ENCODE results near the gene POU3F2.

Gene POU3F2

DNA sequence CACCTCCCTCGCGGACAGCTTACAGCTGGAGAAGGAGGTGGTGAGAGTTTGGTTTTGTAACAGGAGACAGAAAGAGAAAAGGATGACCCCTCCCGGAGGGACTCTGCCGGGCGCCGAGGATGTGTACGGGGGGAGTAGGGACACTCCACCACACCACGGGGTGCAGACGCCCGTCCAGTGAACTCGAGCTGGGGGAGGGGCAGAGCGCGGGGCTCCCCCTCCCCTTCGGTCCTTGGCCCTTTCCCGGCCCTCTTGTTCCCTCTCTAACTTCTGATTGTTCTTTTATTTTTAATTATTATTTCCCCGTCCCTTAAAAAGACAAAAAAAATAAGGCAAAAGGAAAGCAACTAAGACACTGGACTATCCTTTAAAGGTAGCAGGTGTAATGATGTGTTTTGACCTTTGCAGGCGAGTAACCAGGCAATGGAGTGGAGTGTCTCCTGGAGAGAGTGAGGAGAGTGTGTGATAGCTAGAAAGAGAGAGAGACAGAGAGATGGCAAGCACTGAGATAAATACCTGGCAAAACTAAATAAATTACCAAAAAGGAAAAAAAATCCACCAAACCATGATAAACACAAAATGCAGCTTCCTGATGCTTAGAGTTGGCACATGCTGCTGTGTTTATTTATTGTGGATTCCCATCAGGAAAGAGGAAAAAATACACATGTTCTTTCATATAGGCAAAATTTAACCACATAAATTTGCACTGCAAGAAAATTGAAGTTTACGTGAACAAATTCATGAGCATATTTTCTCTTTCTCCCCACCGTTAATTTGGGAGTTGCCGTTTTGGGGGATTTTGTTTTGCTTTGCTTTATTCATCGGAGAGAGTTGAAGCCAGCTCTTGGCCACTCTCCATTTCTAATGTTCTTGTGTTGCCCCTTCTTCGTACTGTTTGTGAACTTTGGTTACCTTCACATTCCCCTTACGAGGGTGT lies 1.9 kb downstream of the POU3F2 start:
- no peak overlapping the region for H3K9ac ChIP-seq (ENCODE audit: low read length)
- no peaks in the 10 kb centered on the region for H3K4me1 ChIP-seq (ENCODE audit: low read length)
- H3K36me3 ChIP-seq (replicated peaks; ENCODE audit: insufficient read depth, low read length), result no peaks in the 10 kb centered on the region
- H4K20me1 ChIP-seq (ENCODE audit: insufficient read depth, low read length), result no peaks in the 10 kb centered on the region
- H3K27me3 ChIP-seq (replicated peaks; ENCODE audit: insufficient read depth, low read length), result peaks cover 11% of the 10 kb centered on the region; the same call in 1 of the 2 replicates
- 0 out of 2 replicates have a peak overlapping the region, but pooled peaks have one; percentile 30 for H2AFZ ChIP-seq (ENCODE audit: low read length)
- H3K27ac ChIP-seq (ENCODE audit: low read length), result no peak overlapping the region
- H3K4me2 ChIP-seq (ENCODE audit: low read depth, low read length), result peak overlapping the region; percentile 88
- H3F3A ChIP-seq (ENCODE audit: insufficient read depth, low read length), result 0 out of 2 replicates have a peak, but pooled peaks cover 5% of the 10 kb centered on the region
- H3K9me2 ChIP-seq (replicated peaks; ENCODE audit: insufficient read depth, low read length), result no peaks in the 10 kb centered on the region
- DNase-seq, result no peak
- H3K9me3 ChIP-seq (replicated peaks; ENCODE audit: insufficient read depth, low read length), result no peaks in the 10 kb centered on the region
- H3K4me3 ChIP-seq (ENCODE audit: low read length), result peak overlapping the region; percentile 57
- H3K79me2 ChIP-seq (ENCODE audit: low read length), result no peaks in the 10 kb centered on the region
- TF ChIP-seq EZH2phosphoT487 (IDR thresholded peaks at IDR 0.05; ENCODE audit: low read length), result no peak
- TF ChIP-seq, protein P1, sequence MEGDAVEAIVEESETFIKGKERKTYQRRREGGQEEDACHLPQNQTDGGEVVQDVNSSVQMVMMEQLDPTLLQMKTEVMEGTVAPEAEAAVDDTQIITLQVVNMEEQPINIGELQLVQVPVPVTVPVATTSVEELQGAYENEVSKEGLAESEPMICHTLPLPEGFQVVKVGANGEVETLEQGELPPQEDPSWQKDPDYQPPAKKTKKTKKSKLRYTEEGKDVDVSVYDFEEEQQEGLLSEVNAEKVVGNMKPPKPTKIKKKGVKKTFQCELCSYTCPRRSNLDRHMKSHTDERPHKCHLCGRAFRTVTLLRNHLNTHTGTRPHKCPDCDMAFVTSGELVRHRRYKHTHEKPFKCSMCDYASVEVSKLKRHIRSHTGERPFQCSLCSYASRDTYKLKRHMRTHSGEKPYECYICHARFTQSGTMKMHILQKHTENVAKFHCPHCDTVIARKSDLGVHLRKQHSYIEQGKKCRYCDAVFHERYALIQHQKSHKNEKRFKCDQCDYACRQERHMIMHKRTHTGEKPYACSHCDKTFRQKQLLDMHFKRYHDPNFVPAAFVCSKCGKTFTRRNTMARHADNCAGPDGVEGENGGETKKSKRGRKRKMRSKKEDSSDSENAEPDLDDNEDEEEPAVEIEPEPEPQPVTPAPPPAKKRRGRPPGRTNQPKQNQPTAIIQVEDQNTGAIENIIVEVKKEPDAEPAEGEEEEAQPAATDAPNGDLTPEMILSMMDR (IDR thresholded peaks at IDR 0.05; ENCODE audit: low read length), result no peak
- no peak for TF ChIP-seq EZH2 (optimal IDR thresholded peaks at IDR 0.05; ENCODE audit: low read depth, low read length)

DNA sequence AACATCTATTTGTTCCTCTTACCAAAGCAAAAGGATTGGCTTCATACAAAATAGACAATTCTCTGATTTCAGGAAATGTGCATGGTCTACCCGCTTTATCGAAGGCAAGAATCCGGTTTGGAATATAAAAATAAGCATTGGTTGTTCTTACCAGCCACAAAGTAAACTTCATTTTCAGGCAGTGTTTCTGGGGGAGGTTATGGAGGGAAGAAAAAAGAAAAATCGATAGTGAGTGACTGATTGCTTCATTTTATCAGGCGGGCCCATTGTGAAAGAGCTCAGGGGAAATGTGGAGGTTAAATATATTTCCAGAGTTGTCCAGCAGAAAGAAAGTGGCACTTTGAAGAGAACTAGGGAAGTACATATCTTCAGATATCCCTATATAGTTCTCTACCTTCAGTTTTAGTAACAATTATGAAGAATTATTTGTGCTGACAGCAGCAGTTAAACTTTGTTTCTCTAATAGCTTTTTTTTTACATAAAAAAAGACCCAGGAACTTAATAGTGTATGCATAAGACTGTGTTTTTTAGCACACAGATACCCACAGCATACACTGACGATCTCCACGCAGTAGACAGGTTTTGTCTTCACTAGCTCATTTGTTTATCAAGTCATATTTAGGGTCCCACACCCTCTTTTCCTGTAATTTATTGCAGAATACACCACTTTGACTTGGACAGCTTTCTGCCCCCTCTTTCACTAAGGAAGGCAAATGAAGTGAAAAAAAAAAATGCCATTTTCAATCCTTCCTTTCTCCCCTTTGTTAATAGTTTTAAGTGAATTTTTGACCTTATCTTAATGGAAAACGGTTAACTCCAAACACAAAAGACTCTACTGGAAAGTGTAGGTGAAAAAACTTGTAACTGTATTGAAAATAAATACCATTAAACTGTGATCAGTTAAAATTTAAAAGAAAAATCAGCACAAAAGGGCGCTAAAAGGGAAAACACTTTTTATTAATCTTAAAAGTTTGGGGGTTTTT lies 2.9 kb downstream of the POU3F2 start:
- Histone ChIP-seq H3F3A (ENCODE audit: insufficient read depth, low read length) (0 out of 2 replicates have a peak, but pooled peaks cover 5% of the 10 kb centered on the region), H3K27ac (ENCODE audit: low read length) (no peak overlapping the region), H3K4me1 (ENCODE audit: low read length) (no peaks in the 10 kb centered on the region), H3K9me3 (replicated peaks; ENCODE audit: insufficient read depth, low read length) (no peaks in the 10 kb centered on the region), H3K36me3 (replicated peaks; ENCODE audit: insufficient read depth, low read length) (no peaks in the 10 kb centered on the region), H2AFZ (ENCODE audit: low read length) (no peak overlapping the region), H3K27me3 (replicated peaks; ENCODE audit: insufficient read depth, low read length) (peaks cover 11% of the 10 kb centered on the region; the same call in 1 of the 2 replicates), H3K4me3 (ENCODE audit: low read length) (no peak overlapping the region), H3K9ac (ENCODE audit: low read length) (no peak overlapping the region), H4K20me1 (ENCODE audit: insufficient read depth, low read length) (no peaks in the 10 kb centered on the region), H3K9me2 (replicated peaks; ENCODE audit: insufficient read depth, low read length) (no peaks in the 10 kb centered on the region), H3K79me2 (ENCODE audit: low read length) (no peaks in the 10 kb centered on the region), H3K4me2 (ENCODE audit: low read depth, low read length) (no peak overlapping the region)
- TF ChIP-seq EZH2phosphoT487 (IDR thresholded peaks at IDR 0.05; ENCODE audit: low read length) (no peak), EZH2 (optimal IDR thresholded peaks at IDR 0.05; ENCODE audit: low read depth, low read length) (no peak)
- TF ChIP-seq, protein P1 (IDR thresholded peaks at IDR 0.05; ENCODE audit: low read length), result no peak
- no peak for DNase-seq

- H3K4me2 ChIP-seq (ENCODE audit: low read depth, low read length), result no peak overlapping the region
- no peak overlapping the region for H3K9ac ChIP-seq (ENCODE audit: low read length)
- no peaks in the 10 kb centered on the region for H3K9me3 ChIP-seq (replicated peaks; ENCODE audit: insufficient read depth, low read length)
- H2AFZ ChIP-seq (ENCODE audit: low read length), result no peak overlapping the region
- H3K27me3 ChIP-seq (replicated peaks; ENCODE audit: insufficient read depth, low read length), result peaks cover 11% of the 10 kb centered on the region; the same call in 1 of the 2 replicates
- H3K27ac ChIP-seq (ENCODE audit: low read length), result no peak overlapping the region
- TF ChIP-seq EZH2phosphoT487 (IDR thresholded peaks at IDR 0.05; ENCODE audit: low read length) (no peak), EZH2 (optimal IDR thresholded peaks at IDR 0.05; ENCODE audit: low read depth, low read length) (no peak)
- TF ChIP-seq, protein P1 (IDR thresholded peaks at IDR 0.05; ENCODE audit: low read length), result no peak
- no peak for DNase-seq
- H3K79me2 ChIP-seq (ENCODE audit: low read length), result no peaks in the 10 kb centered on the region
- 0 out of 2 replicates have a peak, but pooled peaks cover 5% of the 10 kb centered on the region for H3F3A ChIP-seq (ENCODE audit: insufficient read depth, low read length)
- no peaks in the 10 kb centered on the region for H3K36me3 ChIP-seq (replicated peaks; ENCODE audit: insufficient read depth, low read length)
- H3K4me1 ChIP-seq (ENCODE audit: low read length), result no peaks in the 10 kb centered on the region
- no peaks in the 10 kb centered on the region for H4K20me1 ChIP-seq (ENCODE audit: insufficient read depth, low read length)
- no peak overlapping the region for H3K4me3 ChIP-seq (ENCODE audit: low read length)
- H3K9me2 ChIP-seq (replicated peaks; ENCODE audit: insufficient read depth, low read length), result no peaks in the 10 kb centered on the region
These were observed 3.7 kb downstream of the POU3F2 start for GRCh38 chr6:98838032-98838431.

Data from MM.1S (cell line).